Calu3 (cell line): Measurements from ENCODE around the gene ZNF30. TPM values are rescaled to one million over a fixed set of nuclear protein-coding genes. Genes with fewer than 3 reads are reported as not detected.
"Not testable (repeated sequence)": the region's sequence is repeated elsewhere in the genome, so short reads cannot be mapped to it uniquely, and the experiment has no call there.

Source experiments
- BruUV-seq: library from RNA; stranded (reverse); fragments of 400-500 nt; replicated peaks from 2 replicates; lab custom pipeline; 2021; lab: Mats Ljungman, UMichigan
- CTCF ChIA-PET: fragments of 300-600 bp; sonication (Branson Sonifier 250); formaldehyde crosslinking; loops from one replicate; lab custom pipeline; 2022; ENCODE audit warnings: antibody characterized with exemption; lab: Charles Lee
- DNase-seq: peaks from one replicate; pipeline ENCODE4 v3.0.0; 2022
- H3K27ac Mint-ChIP-seq: one replicate; pipeline ENCODE4 v1.8.0; 2022; ENCODE audit warnings: mixed read lengths; ENCODE audit not compliant: unreplicated experiment
- H3K27me3 Mint-ChIP-seq: one replicate; pipeline ENCODE4 v1.8.0; 2022; ENCODE audit warnings: mixed read lengths; ENCODE audit not compliant: unreplicated experiment
- H3K36me3 Mint-ChIP-seq: one replicate; pipeline ENCODE4 v1.8.0; 2022; ENCODE audit warnings: mild to moderate bottlenecking, moderate library complexity, mixed read lengths; ENCODE audit not compliant: insufficient read depth, unreplicated experiment
- H3K4me1 Mint-ChIP-seq: one replicate; pipeline ENCODE4 v1.8.0; 2022; ENCODE audit warnings: mild to moderate bottlenecking, low read depth, mixed read lengths; ENCODE audit not compliant: unreplicated experiment
- H3K4me3 Mint-ChIP-seq: one replicate; pipeline ENCODE4 v1.8.0; 2022; ENCODE audit warnings: mild to moderate bottlenecking, low read depth, moderate library complexity, mixed read lengths; ENCODE audit not compliant: unreplicated experiment
- H3K9me3 Mint-ChIP-seq: one replicate; pipeline ENCODE4 v1.8.0; 2022; ENCODE audit warnings: low read depth, mixed read lengths; ENCODE audit not compliant: unreplicated experiment
- CTCF ChIP-seq: fragments of 200-600 bp; IDR thresholded peaks from one replicate; pipeline ENCODE4 v1.8.0; 2022; ENCODE audit warnings: antibody characterized with exemption; ENCODE audit not compliant: unreplicated experiment
- intact Hi-C: fragments of 100-400 bp; cut with micrococcal nuclease; formaldehyde crosslinking; loops from one replicate; pipeline ENCODE4 v1.10.0; 2022; ENCODE audit not compliant: unreplicated experiment
- total RNA-seq: library from RNA; stranded (reverse); gene quantifications from 2 replicates; pipeline ENCODE4 v1.2.3, GENCODE V29; 2022

The ZNF30 gene
- total RNA-seq, 1 experiment from 2014 or later, result 2.9 TPM

GRCh38 chr19:34888091-34888490, 38.6 kb upstream of the ZNF30 start:
- Mint-ChIP-seq H3K36me3 (no peaks in the 10 kb centered on the region), H3K9me3 (peaks cover 12% of the 10 kb centered on the region)
- intact Hi-C loops, result no loop called here

GRCh38 chr19:34900245-34900644, 26.5 kb upstream of the ZNF30 start:
- no peaks in the 10 kb centered on the region for H3K4me1 Mint-ChIP-seq
- peaks cover under 1% of the 10 kb centered on the region for H3K9me3 Mint-ChIP-seq
- no peak for DNase-seq
- BruUV-seq, result no TSS peak
- TF ChIP-seq CTCF, result no peak
- CTCF ChIA-PET, result no interaction called here
- intact Hi-C loops, result no loop called here
- H3K36me3 Mint-ChIP-seq, result no peaks in the 10 kb centered on the region
- H3K4me3 Mint-ChIP-seq, result no peak overlapping the region
- peaks cover 8% of the 10 kb centered on the region for H3K27me3 Mint-ChIP-seq
- H3K27ac Mint-ChIP-seq, result no peak overlapping the region

More at GRCh38 chr19:34888091-34888490, 38.6 kb upstream of the ZNF30 start:
- no TSS peak for BruUV-seq
- no peak for TF ChIP-seq CTCF
- CTCF ChIA-PET, result no interaction called here
- H3K4me1 Mint-ChIP-seq, result no peaks in the 10 kb centered on the region
- DNase-seq, result no peak
- H3K4me3 Mint-ChIP-seq, result no peak overlapping the region
- peaks cover 69% of the 10 kb centered on the region for H3K27me3 Mint-ChIP-seq
- no peak overlapping the region for H3K27ac Mint-ChIP-seq

DNA sequence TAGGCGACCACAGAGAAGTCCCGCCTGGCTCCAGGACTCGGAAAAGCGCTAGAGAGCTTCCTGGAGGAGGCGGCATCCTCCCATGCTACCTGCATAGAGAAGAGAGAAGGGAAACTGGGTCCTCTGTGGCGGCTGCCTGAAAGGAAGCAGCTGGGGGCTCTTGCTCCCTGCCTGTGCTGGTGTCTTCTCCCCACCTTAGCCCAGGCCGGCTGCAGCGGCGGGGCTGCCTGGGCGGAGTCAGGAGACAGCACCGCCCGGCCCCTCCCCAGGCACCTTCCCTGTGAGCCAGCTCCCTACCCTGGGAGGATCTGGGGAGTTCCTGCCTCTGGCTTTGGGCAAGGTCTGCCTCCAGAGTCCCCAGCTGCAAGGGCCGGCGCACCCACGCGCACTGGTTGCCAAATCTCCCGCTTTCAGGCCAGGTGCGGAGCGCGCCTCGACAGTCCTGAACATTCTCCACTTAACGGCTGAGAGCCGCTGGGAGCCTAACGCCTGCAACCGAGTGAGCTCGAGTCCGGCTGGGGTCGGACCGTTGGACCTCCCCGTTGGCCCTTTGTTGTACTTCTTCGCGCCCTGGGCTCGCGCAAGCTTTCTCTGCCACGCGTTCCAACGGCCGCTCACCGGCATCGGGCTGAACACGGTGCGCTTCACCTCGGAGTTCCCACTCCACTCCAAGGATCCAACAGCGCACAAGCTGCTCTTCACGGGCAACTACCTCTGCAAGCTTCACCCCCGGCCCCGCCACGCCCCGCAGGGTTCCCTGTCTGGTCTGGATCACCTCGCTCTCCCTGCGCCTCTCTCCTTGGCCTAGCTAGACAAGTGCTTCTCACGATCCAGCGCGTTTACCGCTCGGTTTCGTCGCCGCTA, 21.8 kb upstream of the ZNF30 start:
- peaks cover 39% of the 10 kb centered on the region for H3K27me3 Mint-ChIP-seq
- CTCF ChIA-PET, result no interaction called here

DNA sequence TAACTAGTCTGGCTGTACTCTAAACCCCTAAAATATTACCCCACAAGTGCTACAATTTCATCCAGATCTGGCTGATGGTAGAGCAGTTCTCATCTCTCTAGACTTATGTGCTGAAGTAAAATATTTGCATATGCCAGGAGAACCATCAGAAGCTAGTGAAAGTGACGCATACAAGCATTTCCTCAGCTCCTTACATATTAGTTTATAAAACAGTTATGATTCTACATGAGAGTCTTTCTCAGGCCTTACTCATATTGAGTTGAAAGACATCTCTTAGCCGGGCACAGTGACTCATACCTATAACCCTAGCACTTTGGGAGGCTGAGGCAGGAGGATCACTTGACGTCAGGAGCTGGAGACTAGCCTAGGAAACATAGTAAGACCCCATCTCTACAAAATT, 15.9 kb upstream of the ZNF30 start:
- Mint-ChIP-seq H3K9me3 (peaks cover 6% of the 10 kb centered on the region), H3K27ac (no peak overlapping the region), H3K36me3 (no peaks in the 10 kb centered on the region), H3K4me1 (no peaks in the 10 kb centered on the region), H3K4me3 (no peak overlapping the region), H3K27me3 (peaks cover 57% of the 10 kb centered on the region)
- intact Hi-C loops, result no loop called here
- no peak for TF ChIP-seq CTCF
- no TSS peak for BruUV-seq
- DNase-seq, result no peak
- CTCF ChIA-PET, result no interaction called here

More for the DNA sequence above, 21.8 kb upstream of the ZNF30 start:
- H3K9me3 Mint-ChIP-seq, result peaks cover 3% of the 10 kb centered on the region
- no peak for TF ChIP-seq CTCF
- no peaks in the 10 kb centered on the region for H3K36me3 Mint-ChIP-seq
- H3K4me3 Mint-ChIP-seq, result no peak overlapping the region
- DNase-seq, result no peak
- H3K27ac Mint-ChIP-seq, result no peak overlapping the region
- BruUV-seq, result no TSS peak
- intact Hi-C loops, result no loop called here
- no peaks in the 10 kb centered on the region for H3K4me1 Mint-ChIP-seq

- H3K4me3 Mint-ChIP-seq, CTCF ChIA-PET, DNase-seq, H3K27ac Mint-ChIP-seq, intact Hi-C loops, H3K4me1 Mint-ChIP-seq, BruUV-seq, H3K36me3 Mint-ChIP-seq: not testable (repeated sequence)
- Mint-ChIP-seq H3K27me3 (peaks cover 15% of the 10 kb centered on the region), H3K9me3 (peaks cover 18% of the 10 kb centered on the region)
These were observed 9.6 kb upstream of the ZNF30 start for GRCh38 chr19:34917144-34917543.
